Neural progenitor cell (in vitro differentiated cells): Measurements from ENCODE around the gene DDX3Y.

Experiments
- EZH2 ChIP-seq: fragments of 200-600 bp; sonication (generic); IDR thresholded peaks from 2 replicates; pipeline ENCODE4 v1.6.1; 2017; ENCODE audit warnings: antibody characterized with exemption, mild to moderate bottlenecking, moderate library complexity
- EZH2phosphoT487 ChIP-seq: fragments of 200-600 bp; sonication (generic); IDR thresholded peaks from 2 replicates; pipeline ENCODE4 v1.6.1; 2017; ENCODE audit warnings: antibody characterized with exemption
- TF ChIP-seq, protein P1 (sequence below): fragments of 200-600 bp; sonication (generic); IDR thresholded peaks from 2 replicates; pipeline ENCODE4 v1.5.1; 2017; ENCODE audit warnings: antibody characterized with exemption, mild to moderate bottlenecking

GRCh38 chrY:12913541-12913940 is 8.9 kb downstream of the DDX3Y start:
- TF ChIP-seq, protein P1, sequence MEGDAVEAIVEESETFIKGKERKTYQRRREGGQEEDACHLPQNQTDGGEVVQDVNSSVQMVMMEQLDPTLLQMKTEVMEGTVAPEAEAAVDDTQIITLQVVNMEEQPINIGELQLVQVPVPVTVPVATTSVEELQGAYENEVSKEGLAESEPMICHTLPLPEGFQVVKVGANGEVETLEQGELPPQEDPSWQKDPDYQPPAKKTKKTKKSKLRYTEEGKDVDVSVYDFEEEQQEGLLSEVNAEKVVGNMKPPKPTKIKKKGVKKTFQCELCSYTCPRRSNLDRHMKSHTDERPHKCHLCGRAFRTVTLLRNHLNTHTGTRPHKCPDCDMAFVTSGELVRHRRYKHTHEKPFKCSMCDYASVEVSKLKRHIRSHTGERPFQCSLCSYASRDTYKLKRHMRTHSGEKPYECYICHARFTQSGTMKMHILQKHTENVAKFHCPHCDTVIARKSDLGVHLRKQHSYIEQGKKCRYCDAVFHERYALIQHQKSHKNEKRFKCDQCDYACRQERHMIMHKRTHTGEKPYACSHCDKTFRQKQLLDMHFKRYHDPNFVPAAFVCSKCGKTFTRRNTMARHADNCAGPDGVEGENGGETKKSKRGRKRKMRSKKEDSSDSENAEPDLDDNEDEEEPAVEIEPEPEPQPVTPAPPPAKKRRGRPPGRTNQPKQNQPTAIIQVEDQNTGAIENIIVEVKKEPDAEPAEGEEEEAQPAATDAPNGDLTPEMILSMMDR = no peak
- TF ChIP-seq EZH2phosphoT487 (no peak), EZH2 (no peak)
